ENCODE results near the gene LHFPL3.

The LHFPL3 gene

GRCh38 chr7:104906032-104906431 lies 577.6 kb downstream of the LHFPL3 start:
- H3K27ac ChIP-seq = no peak overlapping the region
- TF ChIP-seq CTCF (IDR thresholded peaks at IDR 0.05) (no peak), ZFX (IDR thresholded peaks at IDR 0.05; ENCODE audit: borderline replicate concordance) (no peak)

GRCh38 chr7:104906556-104906955 lies 578.2 kb downstream of the LHFPL3 start:
- H3K27ac ChIP-seq = no peak overlapping the region
- TF ChIP-seq CTCF (IDR thresholded peaks at IDR 0.05) = no peak
- TF ChIP-seq ZFX (IDR thresholded peaks at IDR 0.05; ENCODE audit: borderline replicate concordance) = no peak

- no peak overlapping the region for H3K27ac ChIP-seq
- TF ChIP-seq CTCF (IDR thresholded peaks at IDR 0.05) (no peak), ZFX (IDR thresholded peaks at IDR 0.05; ENCODE audit: borderline replicate concordance) (no peak)
These were observed 580.2 kb downstream of the LHFPL3 start for GRCh38 chr7:104908636-104909035.

GRCh38 chr7:104909096-104909495 lies 580.7 kb downstream of the LHFPL3 start:
- no peak overlapping the region for H3K27ac ChIP-seq
- TF ChIP-seq ZFX (IDR thresholded peaks at IDR 0.05; ENCODE audit: borderline replicate concordance) (no peak), CTCF (IDR thresholded peaks at IDR 0.05) (no peak)

- no peak for TF ChIP-seq ZFX (IDR thresholded peaks at IDR 0.05; ENCODE audit: borderline replicate concordance)
- no peak for TF ChIP-seq CTCF (IDR thresholded peaks at IDR 0.05)
- H3K27ac ChIP-seq = no peak overlapping the region
These were observed 586.0 kb downstream of the LHFPL3 start for GRCh38 chr7:104914421-104914820.

- no peak for TF ChIP-seq ZFX (IDR thresholded peaks at IDR 0.05; ENCODE audit: borderline replicate concordance)
- no peak for TF ChIP-seq CTCF (IDR thresholded peaks at IDR 0.05)
These were observed 593.2 kb downstream of the LHFPL3 start for GRCh38 chr7:104921596-104921995.

GRCh38 chr7:104922182-104923009 lies 594.0 kb downstream of the LHFPL3 start:
- no peak overlapping the region for H3K27ac ChIP-seq
- TF ChIP-seq ZFX (IDR thresholded peaks at IDR 0.05; ENCODE audit: borderline replicate concordance) (no peak), CTCF (IDR thresholded peaks at IDR 0.05) (no peak)

More at GRCh38 chr7:104921596-104921995, 593.2 kb downstream of the LHFPL3 start:
- no peak overlapping the region for H3K27ac ChIP-seq
